Inferior parietal cortex (tissue), 1 donor: Measurements from ENCODE around the gene TNFAIP1.
"Not testable (repeated sequence)": the region's sequence is repeated elsewhere in the genome, so short reads cannot be mapped to it uniquely, and the experiment has no call there.

ENCODE experiments used
- DNase-seq: peaks from one replicate; pipeline ENCODE4 v3.0.0-alpha.2; 2016; ENCODE audit errors: extremely low spot score

TNFAIP1 gene

DNA sequence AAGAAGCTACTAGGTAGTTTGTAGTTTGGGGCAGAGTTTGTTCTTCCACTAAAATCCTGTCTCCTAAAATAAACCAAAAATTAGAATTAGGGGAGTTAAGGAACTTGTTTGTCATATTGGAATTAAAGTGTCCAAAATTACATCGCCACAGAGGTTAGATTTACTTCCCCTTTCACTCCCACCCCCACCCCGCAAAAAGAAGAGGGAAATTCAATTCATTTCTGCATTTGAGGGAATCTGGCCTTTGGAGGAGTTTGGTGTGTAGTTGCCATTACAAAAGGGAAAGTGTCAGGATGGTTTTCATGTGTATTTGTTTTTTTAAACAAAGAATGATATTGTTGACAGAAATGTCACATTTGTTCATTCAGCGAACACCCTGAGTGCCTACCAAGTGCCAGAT is 10.8 kb upstream of the TNFAIP1 start:
- no peak for DNase-seq

GRCh38 chr17:28325211-28325610 is 10.3 kb upstream of the TNFAIP1 start:
- DNase-seq, result no peak

GRCh38 chr17:28326114-28326513 is 9.4 kb upstream of the TNFAIP1 start:
- no peak for DNase-seq

DNA sequence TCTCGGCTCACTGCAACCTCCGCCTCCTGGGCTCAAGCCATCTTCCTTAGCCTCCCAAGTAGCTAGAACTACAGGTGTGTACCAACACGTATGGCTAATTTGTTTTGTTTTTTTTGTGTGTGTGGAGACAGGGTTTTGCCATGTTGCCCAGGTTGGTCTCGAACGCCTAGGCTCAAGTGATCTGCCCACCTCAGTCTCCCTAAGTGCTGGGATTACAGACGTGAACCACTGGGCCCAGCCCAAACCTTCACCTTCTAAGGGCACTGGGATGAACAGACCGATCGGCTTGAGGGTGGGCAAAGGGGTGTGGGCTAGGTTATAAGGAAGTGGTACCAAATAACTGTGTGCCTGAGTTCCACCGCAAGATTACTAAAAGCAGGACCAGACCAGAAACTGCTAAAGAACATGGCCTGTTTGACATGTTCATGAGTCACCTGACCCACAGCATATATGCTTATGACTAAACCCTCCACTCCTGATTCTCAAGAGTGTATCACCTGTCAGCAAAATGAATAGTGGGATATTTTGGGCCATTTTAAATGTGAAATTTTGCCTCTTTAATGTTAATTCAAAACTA is 8.4 kb upstream of the TNFAIP1 start:
- no peak for DNase-seq

DNA sequence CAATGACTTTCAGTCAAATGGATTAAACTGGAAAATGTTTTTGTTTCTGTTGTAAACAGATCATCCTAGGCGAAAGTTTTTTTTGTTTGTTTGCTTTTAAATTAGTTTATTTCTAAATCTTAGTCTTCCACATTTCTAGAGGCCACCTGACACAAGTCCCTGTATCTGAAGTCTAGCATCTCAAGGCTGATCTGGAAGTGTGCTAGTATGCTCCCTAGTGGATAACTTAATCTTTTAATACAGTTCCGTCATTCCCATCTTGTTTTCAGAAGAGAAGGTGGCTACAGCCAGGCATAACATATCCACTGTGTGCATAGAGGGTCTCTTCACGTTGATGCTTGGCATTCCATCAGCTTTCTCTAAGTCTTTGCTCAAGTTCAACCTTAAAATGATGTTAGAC is 7.9 kb upstream of the TNFAIP1 start:
- DNase-seq, result no peak

GRCh38 chr17:28328325-28328724 is 7.2 kb upstream of the TNFAIP1 start:
- DNase-seq, result no peak

GRCh38 chr17:28330671-28331070 is 4.9 kb upstream of the TNFAIP1 start:
- no peak for DNase-seq

- DNase-seq, result no peak
Measured at GRCh38 chr17:28331891-28332420, 3.6 kb upstream of the TNFAIP1 start.

GRCh38 chr17:28333083-28333746 is 2.3 kb upstream of the TNFAIP1 start:
- no peak for DNase-seq

DNA sequence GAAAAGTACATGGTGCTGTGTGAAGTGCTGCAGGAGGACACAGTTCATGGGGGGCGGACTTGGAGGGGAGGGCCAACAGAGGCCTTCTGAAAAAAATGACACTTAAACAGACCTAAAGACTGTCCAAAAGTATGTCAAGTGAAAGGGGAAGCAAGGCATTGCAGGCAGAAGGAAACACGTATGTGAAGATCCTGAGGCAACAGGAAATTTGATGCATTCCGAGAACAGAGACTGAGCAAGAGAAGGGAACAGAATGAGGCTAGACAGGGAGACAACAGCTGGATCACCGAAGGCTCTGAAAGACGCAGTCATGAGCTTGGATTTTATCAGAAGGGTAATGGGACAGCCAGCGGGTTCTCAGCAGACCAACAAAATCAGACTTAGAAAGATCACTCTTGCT is 1.4 kb upstream of the TNFAIP1 start:
- DNase-seq, result no peak

DNA sequence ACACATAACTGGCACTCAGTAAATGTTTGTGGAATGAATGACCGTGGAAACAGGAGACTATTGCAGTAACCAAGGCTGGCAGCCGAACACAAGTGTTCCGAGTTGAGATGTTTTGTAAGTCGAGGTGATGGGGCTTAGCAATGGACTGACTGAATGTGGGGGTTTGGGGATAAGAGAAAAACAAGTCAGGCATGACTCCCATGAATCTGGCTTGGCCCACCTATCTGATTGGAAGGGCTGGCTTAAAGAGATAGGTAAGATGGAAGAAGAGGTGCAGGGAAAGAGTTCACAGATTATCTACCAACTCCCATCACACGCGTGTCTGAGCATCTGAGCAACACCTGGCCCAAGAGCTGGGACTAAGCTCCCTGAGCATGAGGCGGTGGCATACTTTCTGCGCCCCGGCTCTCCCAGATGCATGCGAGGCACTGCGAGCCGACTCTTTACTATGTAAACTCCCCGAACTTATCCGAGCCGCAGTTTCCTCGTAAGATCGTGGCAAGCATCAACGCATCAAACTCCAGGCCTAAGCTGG is 828 bp upstream of the TNFAIP1 start:
- DNase-seq, result no peak

DNA sequence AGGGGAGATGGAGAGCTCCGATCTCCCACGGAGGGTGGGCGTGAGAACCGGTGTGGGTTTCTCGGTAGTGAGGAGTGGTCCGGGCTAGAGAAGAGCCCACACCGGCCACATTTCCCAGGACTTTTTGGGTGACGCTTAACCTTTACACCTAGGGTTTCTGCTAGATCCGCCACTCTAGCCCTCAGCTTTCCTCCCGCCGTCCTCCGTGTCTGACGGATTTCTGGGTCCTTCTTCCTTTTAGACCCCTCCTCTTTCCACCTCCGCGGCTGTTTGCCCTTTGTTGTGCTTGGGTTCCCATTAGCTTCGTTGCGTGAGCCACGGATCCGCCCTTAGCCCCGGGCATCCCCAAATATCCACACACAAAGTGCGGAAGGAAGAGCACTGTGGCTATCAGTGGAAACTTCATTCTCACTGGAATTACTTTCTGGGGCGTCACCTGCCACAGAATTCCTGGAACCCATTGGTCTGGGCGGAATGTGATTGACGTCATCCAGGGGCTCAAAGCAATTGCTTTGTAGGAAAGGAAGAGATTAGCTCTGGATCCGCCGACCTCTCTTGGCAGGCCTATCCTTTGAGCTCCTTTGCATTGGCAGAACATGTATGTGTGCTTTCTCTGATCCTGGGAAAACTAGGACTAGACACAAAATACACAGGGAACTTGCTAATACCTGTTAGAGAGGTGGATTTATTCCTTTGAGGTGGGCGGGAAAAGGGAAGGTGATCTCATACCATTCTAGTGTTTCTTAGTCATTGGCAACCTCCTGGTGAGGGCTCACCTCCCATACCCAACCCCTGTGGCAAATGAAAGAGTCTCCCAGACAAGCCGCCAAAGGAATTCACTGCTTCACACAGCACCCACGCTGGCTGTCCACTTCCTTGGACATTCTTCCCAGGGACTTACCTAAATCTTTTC is 654 bp downstream of the TNFAIP1 start:
- peak; percentile 46 for DNase-seq

GRCh38 chr17:28338056-28338768 is 2.7 kb downstream of the TNFAIP1 start:
- peak; percentile 42 for DNase-seq

DNA sequence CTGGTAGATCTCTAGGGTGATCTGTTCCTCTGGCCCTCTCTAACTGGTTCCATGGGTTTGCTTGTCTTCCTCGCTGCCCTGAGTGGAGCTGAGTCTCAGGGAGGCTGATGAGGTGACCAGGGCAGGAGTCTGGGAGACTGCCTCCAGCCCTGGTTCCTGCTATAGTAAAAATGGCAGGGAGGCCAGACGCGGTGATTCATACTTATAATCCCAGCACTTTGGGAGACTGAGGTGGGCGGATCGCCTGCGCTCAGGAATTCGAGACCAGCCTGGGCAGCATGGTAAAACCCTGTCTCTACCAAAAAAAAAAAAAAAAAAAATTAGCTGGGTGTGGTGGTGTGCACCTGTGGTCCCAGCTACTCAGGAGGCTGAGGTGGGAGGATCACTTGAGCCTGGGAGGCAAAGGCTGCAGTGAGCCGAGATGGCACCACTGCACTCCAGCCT is 3.2 kb downstream of the TNFAIP1 start:
- DNase-seq, result not testable (repeated sequence)

DNA sequence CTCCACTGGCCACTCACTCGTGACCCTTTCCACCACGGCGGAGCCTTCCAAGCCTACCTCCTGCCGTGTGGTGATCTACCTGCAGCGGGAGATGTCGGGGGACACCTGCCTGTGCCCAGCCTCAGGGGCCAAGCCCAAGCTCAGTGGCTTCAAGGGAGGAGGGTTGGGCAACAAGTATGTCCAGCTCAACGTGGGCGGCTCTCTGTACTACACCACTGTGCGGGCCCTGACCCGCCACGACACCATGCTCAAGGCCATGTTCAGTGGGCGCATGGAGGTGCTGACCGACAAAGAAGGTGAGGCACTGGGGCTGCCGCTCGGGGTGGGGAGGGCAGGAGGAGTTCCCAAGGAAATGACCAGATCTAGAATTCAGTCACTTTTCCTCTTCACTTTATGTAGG is 3.9 kb downstream of the TNFAIP1 start:
- no peak for DNase-seq

GRCh38 chr17:28340374-28340773 is 4.8 kb downstream of the TNFAIP1 start:
- DNase-seq, result no peak

- DNase-seq, result no peak
Measured at GRCh38 chr17:28341516-28341915, 6.0 kb downstream of the TNFAIP1 start.

GRCh38 chr17:28342313-28342712 is 6.8 kb downstream of the TNFAIP1 start:
- DNase-seq, result no peak

- no peak for DNase-seq
Measured at GRCh38 chr17:28343491-28343932, 8.0 kb downstream of the TNFAIP1 start.

DNA sequence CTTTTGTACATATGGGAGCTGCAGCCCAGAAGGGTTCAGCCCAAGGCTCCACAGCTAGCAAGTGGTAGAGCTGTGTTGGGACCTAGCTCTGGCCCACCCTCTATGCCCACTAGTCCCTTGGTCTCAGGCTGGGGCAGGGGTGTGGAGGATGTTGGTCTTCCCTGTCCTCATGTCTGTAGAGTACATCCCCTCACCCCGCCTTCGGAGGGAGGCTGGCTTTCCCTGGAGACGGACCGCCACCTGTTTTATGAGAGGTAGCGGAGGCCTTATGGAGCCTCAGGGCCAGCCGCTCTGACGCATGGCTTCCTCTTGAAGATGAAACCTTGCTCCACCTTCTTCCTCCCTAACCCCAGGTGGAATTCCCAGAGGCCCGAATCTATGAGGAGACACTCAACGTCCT is 8.4 kb downstream of the TNFAIP1 start:
- DNase-seq, result no peak

GRCh38 chr17:28344435-28344901 is 8.9 kb downstream of the TNFAIP1 start:
- DNase-seq, result no peak
